GM10248 (cell line): ENCODE data around the gene TNFAIP6.

ENCODE experiments used
- CTCF ChIA-PET: fragments of 300-600 bp; sonication (Branson Sonifier 250); formaldehyde crosslinking; extraction: SDS; loops from one replicate; lab custom pipeline; 2021; ENCODE audit warnings: antibody characterized with exemption; lab: Yijun Ruan, JAX
- POLR2A ChIA-PET: fragments of 350-650 bp; sonication (Branson Sonifier 250); formaldehyde crosslinking; extraction: SDS; loops from one replicate; lab custom pipeline; 2020; ENCODE audit warnings: antibody characterized with exemption; lab: Yijun Ruan, JAX
- DNase-seq: peaks from one replicate; pipeline ENCODE4 v3.0.0; 2012; ENCODE audit errors: extremely low spot score
- CTCF ChIP-seq: IDR thresholded peaks from 2 replicates; pipeline ENCODE4 v1.5.1; 2012; ENCODE audit warnings: mild to moderate bottlenecking, low read depth; ENCODE audit errors: extremely low read depth, missing control alignments, control extremely low read depth

The TNFAIP6 gene

GRCh38 chr2:151399981-151400380 is 42.6 kb downstream of the TNFAIP6 start:
- CTCF ChIA-PET = no interaction called here

GRCh38 chr2:151401149-151401548 is 43.8 kb downstream of the TNFAIP6 start:
- TF ChIP-seq CTCF = no peak
- POLR2A ChIA-PET = no interaction called here
- CTCF ChIA-PET = no interaction called here

More at GRCh38 chr2:151399981-151400380, 42.6 kb downstream of the TNFAIP6 start:
- POLR2A ChIA-PET = no interaction called here
- TF ChIP-seq CTCF = no peak
- DNase-seq = no peak

DNA sequence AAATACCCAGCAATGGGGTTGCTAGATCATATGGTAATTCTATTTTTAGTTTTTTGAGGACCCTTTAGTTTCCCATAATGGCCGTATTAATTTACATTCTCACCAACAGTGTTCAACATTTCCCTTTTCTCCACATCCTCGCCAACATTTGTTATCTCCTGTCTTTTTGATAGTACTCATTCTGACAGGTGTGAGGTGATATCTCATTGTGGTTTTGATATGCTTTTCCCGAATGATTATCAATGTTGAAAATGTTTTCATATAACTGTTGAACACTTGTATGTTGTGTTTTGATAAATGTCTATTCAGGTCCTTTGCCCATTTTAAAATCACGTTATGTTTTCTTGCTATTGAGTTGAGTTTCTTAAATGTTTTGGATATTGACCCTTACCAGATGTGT is 46.5 kb downstream of the TNFAIP6 start:
- no peak for DNase-seq
- ChIA-PET POLR2A (no interaction called here), CTCF (no interaction called here)
- no peak for TF ChIP-seq CTCF

More at GRCh38 chr2:151401149-151401548, 43.8 kb downstream of the TNFAIP6 start:
- DNase-seq = no peak

DNA sequence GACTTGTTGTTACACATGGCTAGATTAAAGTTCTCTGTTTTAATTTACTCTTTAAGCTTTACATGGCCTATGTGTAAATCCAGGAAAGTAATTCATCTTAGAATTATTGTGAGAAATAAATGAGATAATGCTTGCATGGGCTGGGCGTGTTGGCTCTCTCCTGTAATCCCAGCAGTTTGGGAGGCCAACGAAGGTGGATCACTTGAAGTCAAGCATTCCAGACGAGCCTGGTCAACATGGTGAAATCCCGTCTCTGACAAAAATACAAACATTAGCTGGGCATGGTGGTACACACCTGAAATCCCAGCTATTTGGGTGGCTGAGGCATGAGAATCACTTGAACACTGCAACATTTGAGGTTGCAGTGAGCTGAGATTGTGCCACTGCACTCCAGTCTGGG is 48.0 kb downstream of the TNFAIP6 start:
- TF ChIP-seq CTCF = no peak
- ChIA-PET CTCF (interaction anchor here (1.0 to 1.5 kb wide), 2 partner anchors 15 to 17 kb away, joined by 3 read pairs; no protein-coding TSS in a partner anchor), POLR2A (no interaction called here)
- DNase-seq = no peak

- DNase-seq = no peak
- no peak for TF ChIP-seq CTCF
- ChIA-PET CTCF (no interaction called here), POLR2A (no interaction called here)
Measured at GRCh38 chr2:151407281-151407680, 49.9 kb downstream of the TNFAIP6 start.

GRCh38 chr2:151408788-151409600 is 51.6 kb downstream of the TNFAIP6 start:
- no peak for TF ChIP-seq CTCF
- ChIA-PET POLR2A (no interaction called here), CTCF (interaction anchor here (0.7 to 1.4 kb wide), 7 partner anchors 13 to 125 kb away, joined by 3 to 4 read pairs (median 3); no protein-coding TSS in a partner anchor)
- DNase-seq = no peak
